NCI-H1048 (cell line): ENCODE data around the gene SLC6A20.

ENCODE experiments used
- DNase-seq: peaks from one replicate; lab custom pipeline; 2025; lab: John Stamatoyannopoulos, UW

SLC6A20 gene

GRCh38 chr3:45777746-45778386 lies 18.5 kb downstream of the SLC6A20 start:
- DNase-seq, result no peak

DNA sequence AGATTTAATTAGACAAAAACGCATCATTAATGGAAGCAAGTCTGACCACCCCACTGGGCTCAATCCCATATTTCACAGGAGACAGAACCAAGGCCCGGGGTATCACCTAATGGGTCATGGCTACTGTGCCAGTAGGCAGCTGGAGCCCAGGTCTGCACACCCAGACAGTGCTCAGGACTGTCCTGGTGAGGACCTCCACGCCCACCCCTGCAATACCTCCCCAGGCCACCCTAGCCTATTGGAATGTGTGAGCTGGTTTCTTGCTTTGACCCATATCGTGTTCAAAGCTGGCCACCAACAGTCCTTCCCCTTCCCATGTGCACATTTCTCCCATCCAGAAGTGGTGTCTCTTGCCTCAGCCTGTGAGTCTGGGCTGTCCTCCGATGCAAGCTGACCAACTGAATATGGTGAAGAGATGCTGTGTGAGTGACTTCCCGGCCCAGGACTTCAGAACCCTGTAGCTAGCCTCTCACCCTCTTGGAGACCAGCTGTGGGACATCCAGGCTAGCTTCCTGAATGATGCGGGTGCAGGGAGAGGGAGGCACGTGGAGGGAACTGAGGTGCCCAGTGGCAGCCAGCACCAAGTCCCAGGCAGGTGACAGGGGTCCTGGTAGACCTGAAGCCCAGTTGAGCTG lies 19.1 kb downstream of the SLC6A20 start:
- DNase-seq, result no peak

- no peak for DNase-seq
Observed at GRCh38 chr3:45776611-45777010, 19.7 kb downstream of the SLC6A20 start.

GRCh38 chr3:45776301-45776595 lies 20.1 kb downstream of the SLC6A20 start:
- no peak for DNase-seq

DNA sequence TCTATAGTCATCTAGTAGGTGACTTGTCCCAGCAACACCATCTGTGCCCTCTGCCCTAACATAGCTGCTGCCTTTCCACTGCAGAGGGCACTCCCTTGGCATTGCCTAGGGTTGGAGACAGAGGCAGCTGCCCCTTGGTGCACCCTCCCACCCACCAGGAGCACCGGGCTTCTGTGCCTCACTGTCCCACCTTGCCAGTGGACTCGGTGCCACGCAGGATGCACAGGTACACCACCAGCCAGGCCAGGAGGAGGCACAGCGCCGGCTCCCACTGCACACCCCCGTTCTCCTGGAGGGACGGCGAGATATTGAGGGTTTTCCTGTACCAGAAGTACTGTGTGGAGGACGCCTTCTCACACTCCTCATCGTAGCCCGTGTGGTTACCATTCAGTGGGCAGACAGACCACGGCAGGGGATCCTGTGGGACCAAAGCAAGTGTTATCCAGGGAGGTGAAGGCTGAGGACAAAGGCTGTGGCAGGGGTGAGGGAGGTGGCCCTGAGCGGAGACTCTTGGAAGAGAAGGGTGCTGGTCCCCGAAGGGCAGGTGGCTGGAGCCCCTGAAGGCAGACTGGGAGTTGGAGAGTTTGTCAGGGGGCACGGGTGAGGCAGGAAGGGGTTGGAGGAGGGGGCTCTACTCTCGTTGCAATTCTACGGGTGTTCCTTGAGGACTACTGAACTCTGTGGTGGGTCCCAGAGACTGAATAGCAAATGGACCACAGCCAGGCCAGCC lies 20.6 kb downstream of the SLC6A20 start:
- no peak for DNase-seq

- DNase-seq, result no peak
Observed at GRCh38 chr3:45774581-45775521, 21.5 kb downstream of the SLC6A20 start.

- DNase-seq, result no peak
Observed at GRCh38 chr3:45773714-45774449, 22.5 kb downstream of the SLC6A20 start.

DNA sequence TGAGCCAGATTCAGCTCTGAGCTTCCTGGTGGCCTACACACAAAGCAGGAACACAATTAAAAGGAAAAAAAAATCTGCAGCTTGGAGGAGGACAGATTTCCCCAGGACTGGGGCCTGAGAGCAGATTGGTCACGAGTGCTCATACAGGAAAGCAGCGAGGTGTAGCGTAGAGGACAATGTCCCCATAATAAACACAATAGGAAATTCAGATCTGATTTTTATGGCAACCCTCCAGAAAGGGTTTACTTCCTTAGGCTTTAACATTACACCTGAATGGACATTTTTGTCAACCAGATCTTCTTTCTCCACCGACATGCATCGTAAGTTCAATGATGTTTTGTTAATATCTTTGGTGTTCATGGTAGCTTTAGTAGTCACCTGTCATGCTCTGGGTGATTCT lies 23.3 kb downstream of the SLC6A20 start:
- DNase-seq, result no peak

- DNase-seq, result no peak
Observed at GRCh38 chr3:45772341-45773035, 23.8 kb downstream of the SLC6A20 start.

DNA sequence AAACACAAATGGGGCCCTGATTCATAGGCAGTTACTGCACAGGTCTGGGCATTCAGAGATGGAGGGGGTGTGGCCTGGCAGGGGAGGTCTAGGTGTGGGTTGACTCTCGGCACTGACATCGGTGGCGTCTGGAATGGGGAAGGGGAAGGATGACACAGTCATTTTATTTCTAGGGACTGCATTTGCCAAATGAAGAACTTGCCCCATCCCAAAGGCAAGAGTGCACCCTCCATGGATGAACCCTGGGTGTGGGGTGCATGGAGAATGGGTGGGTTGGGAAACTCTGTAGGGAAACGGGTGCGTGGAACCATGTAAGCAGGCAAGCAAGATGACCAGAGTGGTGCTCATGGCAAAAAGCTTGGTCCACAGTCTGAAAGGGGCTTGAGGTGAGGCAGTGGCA lies 24.5 kb downstream of the SLC6A20 start:
- DNase-seq, result no peak

DNA sequence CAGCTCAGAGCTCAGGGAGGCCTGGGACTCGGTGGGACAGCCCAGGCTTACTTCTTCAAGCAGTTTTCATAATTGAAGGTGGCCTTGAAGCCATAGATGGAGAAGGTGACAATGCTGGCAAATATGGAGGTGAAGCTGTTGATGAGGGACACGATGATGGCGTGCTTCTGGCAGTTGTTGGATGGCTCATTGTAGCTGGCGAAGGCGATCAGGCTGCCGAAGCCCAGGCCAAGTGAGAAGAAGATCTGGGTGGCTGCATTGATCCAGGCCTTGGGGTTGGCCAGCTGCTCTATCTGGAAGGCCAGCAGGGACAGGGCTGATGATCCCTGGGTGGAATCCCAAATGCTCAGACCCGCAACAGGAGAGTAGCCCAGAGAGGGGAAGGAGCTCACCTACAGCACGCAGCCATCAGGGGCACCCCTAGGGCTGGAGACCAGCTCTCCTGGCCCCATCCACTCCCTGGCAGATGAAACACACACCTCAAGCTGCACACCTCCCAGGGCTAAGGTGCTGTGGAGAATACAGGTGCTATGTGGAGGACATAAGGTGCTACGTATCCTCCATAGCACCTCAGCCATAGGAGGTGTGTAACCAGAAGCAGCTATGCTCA lies 25.1 kb downstream of the SLC6A20 start:
- DNase-seq, result no peak

DNA sequence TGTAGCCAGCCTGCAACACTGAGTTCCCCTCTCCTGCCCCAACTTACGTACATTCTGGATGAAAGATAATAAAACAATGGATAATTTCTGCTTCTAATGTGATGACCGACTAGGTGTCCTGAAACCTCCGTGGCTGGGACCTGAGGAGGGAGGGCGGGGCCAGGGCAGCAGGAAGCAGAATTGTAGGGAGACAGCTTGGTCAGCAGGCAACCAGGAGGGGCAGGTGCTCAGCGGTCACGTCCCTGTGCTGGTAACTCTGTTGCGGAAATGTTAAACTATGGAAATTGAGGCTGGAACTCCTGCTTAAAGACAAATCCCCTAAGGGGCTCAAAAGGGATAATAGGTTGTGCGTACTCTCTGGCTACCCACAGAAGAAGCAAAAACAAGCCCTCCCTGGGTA lies 30.4 kb downstream of the SLC6A20 start:
- DNase-seq, result no peak

DNA sequence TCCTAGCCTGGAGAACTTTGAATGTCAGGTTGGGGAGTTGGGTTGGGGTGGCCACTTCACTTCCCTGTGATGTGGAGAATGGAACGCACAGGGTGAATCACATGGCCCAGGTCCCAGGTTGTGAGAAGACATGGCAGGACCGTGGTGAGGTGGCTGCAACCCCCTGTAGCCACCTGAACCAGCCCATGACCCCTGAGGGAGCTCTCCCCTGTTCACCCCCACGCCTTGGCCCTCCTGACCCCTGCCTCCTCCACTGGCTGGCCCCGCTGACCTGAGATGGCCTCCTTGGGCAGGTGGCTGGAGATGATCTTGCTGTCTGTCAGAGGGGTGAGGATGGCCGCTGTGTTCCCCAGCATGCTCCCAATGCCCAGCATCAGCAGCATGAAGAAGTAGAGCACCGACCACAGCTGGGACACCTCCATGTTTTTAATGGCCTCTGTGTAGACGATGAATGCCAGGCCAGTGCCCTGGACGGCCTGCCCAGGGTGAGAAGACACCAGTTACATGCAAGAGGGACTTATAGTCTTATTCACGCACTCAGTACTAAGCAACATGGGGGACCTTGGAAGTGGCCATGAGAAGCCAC lies 31.0 kb downstream of the SLC6A20 start:
- no peak for DNase-seq

DNA sequence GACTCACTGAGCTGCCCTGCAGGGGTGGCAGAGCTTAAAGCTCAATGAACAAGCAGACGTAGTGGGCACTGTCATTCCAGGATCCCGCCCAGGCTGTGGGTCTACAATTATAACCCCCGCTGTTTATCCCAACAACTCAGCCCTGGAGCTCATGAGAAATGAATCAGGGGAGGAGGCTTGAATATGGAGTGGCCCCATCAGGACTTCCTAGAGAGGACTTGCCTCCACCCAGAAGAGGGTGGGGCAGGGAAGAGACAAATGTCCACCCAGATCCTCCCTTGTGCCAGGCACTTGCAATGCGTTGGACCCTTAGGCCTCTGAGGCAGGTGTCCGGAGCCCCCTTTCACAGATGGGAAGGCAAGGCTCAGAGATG lies 33.0 kb downstream of the SLC6A20 start:
- no peak for DNase-seq

DNA sequence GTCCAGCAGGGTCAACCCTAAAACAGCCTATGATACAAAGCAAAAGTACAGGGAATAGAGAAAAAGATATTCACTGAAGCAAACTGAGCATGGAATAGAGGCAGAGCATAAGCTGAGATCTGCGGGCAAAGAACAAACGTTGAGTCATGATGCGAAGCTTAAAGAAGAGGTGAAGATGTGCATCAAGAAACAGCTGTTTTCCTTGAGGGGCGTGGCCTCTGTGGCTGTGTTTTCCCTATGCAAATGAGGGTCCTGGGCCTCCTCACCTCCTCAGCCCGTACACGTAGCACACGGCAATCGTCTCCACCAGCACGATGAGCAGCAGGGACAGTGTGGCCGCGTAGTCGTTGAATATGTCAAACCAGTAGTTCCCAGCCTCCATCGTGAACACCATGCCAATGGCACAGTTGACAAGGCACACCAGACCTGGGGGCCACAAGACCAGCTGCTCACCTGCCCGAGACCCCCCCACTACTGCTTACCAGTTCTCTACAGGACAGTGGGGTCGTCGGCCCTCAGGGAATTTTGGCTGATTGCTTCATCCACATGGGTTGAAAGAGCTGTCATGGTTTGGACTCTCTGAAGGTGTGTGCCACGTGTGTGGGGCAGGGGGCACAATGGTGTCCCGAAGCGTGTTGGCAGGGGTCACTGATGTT lies 33.6 kb downstream of the SLC6A20 start:
- no peak for DNase-seq

GRCh38 chr3:45761831-45762230 lies 34.5 kb downstream of the SLC6A20 start:
- DNase-seq, result no peak

GRCh38 chr3:45760878-45761711 lies 35.2 kb downstream of the SLC6A20 start:
- DNase-seq, result no peak

- DNase-seq, result no peak
Observed at GRCh38 chr3:45759851-45760250, 36.5 kb downstream of the SLC6A20 start.

DNA sequence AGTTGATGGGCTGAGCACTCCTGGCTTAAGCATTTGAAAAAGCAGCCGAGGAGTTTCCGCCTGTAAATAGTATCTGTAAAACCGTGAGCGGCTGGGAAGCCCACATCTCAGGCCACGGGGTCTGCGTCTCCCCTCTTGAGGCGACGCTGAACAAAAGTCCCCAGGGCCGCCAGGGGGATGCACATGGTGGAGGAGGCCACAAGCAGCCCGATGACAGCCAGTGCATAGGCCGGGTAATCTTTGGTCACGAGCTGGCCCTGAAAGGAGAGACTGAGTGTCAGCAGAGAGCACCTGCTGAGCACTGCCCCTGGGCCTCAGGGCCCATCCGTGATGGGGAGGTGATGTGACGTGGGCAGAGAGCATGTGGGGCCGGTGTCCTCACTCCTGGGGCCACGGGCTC lies 37.5 kb downstream of the SLC6A20 start:
- no peak for DNase-seq
